Fibroblast of lung (primary cell): ENCODE data around the gene UVRAG. TPM values are rescaled to one million over a fixed set of nuclear protein-coding genes. Genes with fewer than 3 reads are reported as not detected.
"Not testable (repeated sequence)": the region's sequence is repeated elsewhere in the genome, so short reads cannot be mapped to it uniquely, and the experiment has no call there.

Source experiments
- DNase-seq, 2 donors: peaks; one replicate each; pipeline versions ENCODE4 v3.0.0 to v3.0.0-alpha.2; 2010; ENCODE audit warnings: low read depth in 2 of 2
- H2AFZ ChIP-seq: 2 replicates; pipeline ENCODE4 v1.5.1; 2012; ENCODE audit warnings: low read length, control low read depth, inconsistent platforms
- H3K27ac ChIP-seq: 2 replicates; pipeline ENCODE4 v1.5.1; 2011; ENCODE audit warnings: low read length, control low read depth; ENCODE audit not compliant: insufficient read depth
- H3K27me3 ChIP-seq: 2 replicates; pipeline ENCODE4 v1.5.1; 2011; ENCODE audit warnings: mild to moderate bottlenecking, low read length; ENCODE audit not compliant: control insufficient read depth, insufficient read depth
- H3K36me3 ChIP-seq: 2 replicates; pipeline ENCODE4 v1.5.1; 2011; ENCODE audit warnings: low read length; ENCODE audit not compliant: control insufficient read depth, insufficient read depth
- H3K4me1 ChIP-seq: 2 replicates; pipeline ENCODE4 v1.5.1; 2011; ENCODE audit warnings: low read length; ENCODE audit not compliant: control insufficient read depth, insufficient read depth; ENCODE audit errors: extremely low read depth
- H3K4me2 ChIP-seq: 2 replicates; pipeline ENCODE4 v1.5.1; 2011; ENCODE audit warnings: low read length, control low read depth; ENCODE audit not compliant: insufficient read depth; ENCODE audit errors: extremely low read depth
- H3K4me3 ChIP-seq, 4 experiments: fragments of 200-600 bp in 1 of 4; sonication (generic) in 1 of 4; replicated peaks in 1 of 4; 2 replicates each; pipeline ENCODE4 v1.5.1; 2011 to 2016; ENCODE audit warnings: low read length in 4 of 4, low read depth in 3 of 4, mild to moderate bottlenecking in 3 of 4, control low read depth in 2 of 4, inconsistent platforms in 1 of 4, mixed read lengths in 1 of 4; ENCODE audit not compliant: insufficient read depth in 1 of 4; ENCODE audit errors: control extremely low read depth in 1 of 4
- H3K79me2 ChIP-seq: 2 replicates; pipeline ENCODE4 v1.5.1; 2012; ENCODE audit warnings: mild to moderate bottlenecking, low read length, inconsistent platforms; ENCODE audit not compliant: control insufficient read depth, insufficient read depth
- H3K9ac ChIP-seq: 2 replicates; pipeline ENCODE4 v1.5.1; 2011; ENCODE audit warnings: mild to moderate bottlenecking, low read length, control low read depth; ENCODE audit not compliant: insufficient read depth
- H3K9me3 ChIP-seq: 2 replicates; pipeline ENCODE4 v1.5.1; 2012; ENCODE audit warnings: low read depth, low read length; ENCODE audit not compliant: control insufficient read depth, insufficient read depth
- H4K20me1 ChIP-seq: 2 replicates; pipeline ENCODE4 v1.5.1; 2011; ENCODE audit warnings: low read length; ENCODE audit not compliant: control insufficient read depth, insufficient read depth; ENCODE audit errors: extremely low read depth
- CTCF ChIP-seq, 2 donors: IDR thresholded peaks in 1 of 2; conservative IDR thresholded peaks in 1 of 2; 1 replicate in 1 of 2; 2 replicates in 1 of 2; pipeline ENCODE4 v1.5.1; 2011 to 2012; ENCODE audit warnings: low read length in 2 of 2, control low read depth in 1 of 2, inconsistent platforms in 1 of 2, low read depth in 1 of 2, mild to moderate bottlenecking in 1 of 2
- EZH2 ChIP-seq: IDR thresholded peaks from 2 replicates; pipeline ENCODE4 v1.5.1; 2012; ENCODE audit warnings: low read length, control low read depth, mild to moderate bottlenecking; ENCODE audit errors: missing control alignments
- polyA plus RNA-seq, 2 donors: library from polyadenylated mRNA; depleted of rRNA in 1 of 2; stranded (reverse) in 1 of 2; unstranded in 1 of 2; fragments of >200 nt; gene quantifications; 2 replicates each; pipeline ENCODE4 v1.2.1, GENCODE V29; 2011 to 2012; ENCODE audit warnings: missing spikeins in 1 of 2
- total RNA-seq: library from RNA; depleted of rRNA; stranded (reverse); fragments of >200 nt; gene quantifications from 2 replicates; pipeline ENCODE4 v1.2.1, GENCODE V29; 2014

The UVRAG gene
- total and polyA plus RNA-seq, 2 donors (not counting 1 experiment from before 2014, with no cell fraction given): 15.8 to 22.1 TPM

GRCh38 chr11:76051937-76052336, 236.9 kb downstream of the UVRAG start:
- no peak overlapping the region for H3K4me2 ChIP-seq
- TF ChIP-seq EZH2 (no peak), CTCF (conservative IDR thresholded peaks at IDR 0.05 in 1 of 2, IDR thresholded peaks at IDR 0.05 in 1 of 2; ENCODE audit: low read depth in 1 of 2, low read length in 2 of 2) (no peak)
- H3K4me3 ChIP-seq: no peak overlapping the region
- no peak for DNase-seq
- no peak overlapping the region for H3K9ac ChIP-seq
- H3K27ac ChIP-seq: no peak overlapping the region
- no peaks in the 10 kb centered on the region for H3K36me3 ChIP-seq
- no peaks in the 10 kb centered on the region for H3K4me1 ChIP-seq
- no peak overlapping the region for H2AFZ ChIP-seq
- no peaks in the 10 kb centered on the region for H4K20me1 ChIP-seq
- no peaks in the 10 kb centered on the region for H3K27me3 ChIP-seq
- no peaks in the 10 kb centered on the region for H3K79me2 ChIP-seq
- no peaks in the 10 kb centered on the region for H3K9me3 ChIP-seq

GRCh38 chr11:76054330-76054729, 239.3 kb downstream of the UVRAG start:
- no peaks in the 10 kb centered on the region for H3K36me3 ChIP-seq
- H3K27ac ChIP-seq: no peak overlapping the region
- no peaks in the 10 kb centered on the region for H3K4me1 ChIP-seq
- no peaks in the 10 kb centered on the region for H3K79me2 ChIP-seq
- no peak overlapping the region for H3K9ac ChIP-seq
- H4K20me1 ChIP-seq: no peaks in the 10 kb centered on the region
- H3K4me3 ChIP-seq: no peak overlapping the region
- no peak for TF ChIP-seq EZH2
- TF ChIP-seq CTCF (conservative IDR thresholded peaks at IDR 0.05 in 1 of 2, IDR thresholded peaks at IDR 0.05 in 1 of 2; ENCODE audit: low read depth in 1 of 2, low read length in 2 of 2): no peak
- no peak for DNase-seq
- no peaks in the 10 kb centered on the region for H3K9me3 ChIP-seq
- H3K4me2 ChIP-seq: no peak overlapping the region
- H3K27me3 ChIP-seq: no peaks in the 10 kb centered on the region
- H2AFZ ChIP-seq: no peak overlapping the region

GRCh38 chr11:76056876-76057275, 241.9 kb downstream of the UVRAG start:
- no peaks in the 10 kb centered on the region for H3K79me2 ChIP-seq

GRCh38 chr11:76060475-76061036, 245.5 kb downstream of the UVRAG start:
- not testable (repeated sequence) for H3K36me3 ChIP-seq, H3K4me1 ChIP-seq, H4K20me1 ChIP-seq, H2AFZ ChIP-seq, H3K4me3 ChIP-seq, H3K27me3 ChIP-seq, H3K9me3 ChIP-seq, DNase-seq, H3K27ac ChIP-seq, H3K79me2 ChIP-seq, H3K4me2 ChIP-seq, H3K9ac ChIP-seq

More at GRCh38 chr11:76056876-76057275, 241.9 kb downstream of the UVRAG start:
- no peak overlapping the region for H3K27ac ChIP-seq
- no peaks in the 10 kb centered on the region for H3K27me3 ChIP-seq
- H3K9me3 ChIP-seq: no peaks in the 10 kb centered on the region
- no peak overlapping the region for H2AFZ ChIP-seq
- H3K9ac ChIP-seq: no peak overlapping the region
- H3K4me1 ChIP-seq: no peaks in the 10 kb centered on the region
- H3K4me2 ChIP-seq: no peak overlapping the region
- TF ChIP-seq EZH2 (no peak), CTCF (conservative IDR thresholded peaks at IDR 0.05 in 1 of 2, IDR thresholded peaks at IDR 0.05 in 1 of 2; ENCODE audit: low read depth in 1 of 2, low read length in 2 of 2) (no peak)
- H3K36me3 ChIP-seq: no peaks in the 10 kb centered on the region
- H4K20me1 ChIP-seq: no peaks in the 10 kb centered on the region
- no peak overlapping the region for H3K4me3 ChIP-seq
- DNase-seq: no peak
